Astrocyte (in vitro differentiated cells and primary cell): ENCODE results near the gene CDKL4. TPM values are rescaled to one million over a fixed set of nuclear protein-coding genes. Genes with fewer than 3 reads are reported as not detected.

Experiments used
- DNase-seq: peaks from one replicate; pipeline ENCODE4 v3.0.0-alpha.2; 2010; ENCODE audit warnings: low read depth
- FAIRE-seq: peaks from 2 replicates; lab custom pipeline; 2011; peaks lifted over from hg19 to GRCh38; lab: Jason Lieb, UNC
- H2AFZ ChIP-seq: 2 replicates; pipeline ENCODE4 v1.6.0; 2012; ENCODE audit warnings: low read depth, low read length, inconsistent platforms
- H3K27ac ChIP-seq: 2 replicates; pipeline ENCODE4 v1.5.1; 2011; ENCODE audit warnings: low read depth, low read length, inconsistent platforms
- H3K27me3 ChIP-seq: 2 replicates; pipeline ENCODE4 v1.6.0; 2011; ENCODE audit warnings: low read length, inconsistent platforms; ENCODE audit not compliant: insufficient read depth
- H3K36me3 ChIP-seq: 2 replicates; pipeline ENCODE4 v1.5.1; 2011; ENCODE audit warnings: low read length, inconsistent platforms; ENCODE audit not compliant: insufficient read depth
- H3K4me1 ChIP-seq: 2 replicates; pipeline ENCODE4 v1.5.1; 2011; ENCODE audit warnings: low read length, inconsistent platforms; ENCODE audit not compliant: insufficient read depth
- H3K4me2 ChIP-seq: 2 replicates; pipeline ENCODE4 v1.6.0; 2012; ENCODE audit warnings: low read length, inconsistent platforms
- H3K4me3 ChIP-seq: 2 replicates; pipeline ENCODE4 v1.5.1; 2011; ENCODE audit warnings: low read depth, mild to moderate bottlenecking, low read length, inconsistent platforms; ENCODE audit not compliant: insufficient read depth
- H3K79me2 ChIP-seq: 2 replicates; pipeline ENCODE4 v1.6.0; 2012; ENCODE audit warnings: mild to moderate bottlenecking, low read length, inconsistent platforms; ENCODE audit not compliant: insufficient read depth
- H3K9ac ChIP-seq: 2 replicates; pipeline ENCODE4 v1.6.0; 2012; ENCODE audit warnings: mild to moderate bottlenecking, low read length, inconsistent platforms
- H3K9me3 ChIP-seq: 2 replicates; pipeline ENCODE4 v1.5.1; 2012; ENCODE audit warnings: low read depth, mild to moderate bottlenecking, low read length, inconsistent platforms; ENCODE audit not compliant: insufficient read depth
- H4K20me1 ChIP-seq: 2 replicates; pipeline ENCODE4 v1.6.0; 2012; ENCODE audit warnings: low read length, inconsistent platforms; ENCODE audit not compliant: insufficient read depth
- H3K27ac Mint-ChIP-seq: one replicate; pipeline ENCODE4 v1.8.0; 2021; ENCODE audit warnings: mild to moderate bottlenecking, mixed read lengths; ENCODE audit not compliant: unreplicated experiment
- H3K27me3 Mint-ChIP-seq: one replicate; pipeline ENCODE4 v1.8.0; 2021; ENCODE audit warnings: low read depth, mixed read lengths; ENCODE audit not compliant: unreplicated experiment
- H3K36me3 Mint-ChIP-seq: one replicate; pipeline ENCODE4 v1.8.0; 2021; ENCODE audit warnings: low read depth, mixed read lengths; ENCODE audit not compliant: unreplicated experiment
- H3K4me1 Mint-ChIP-seq: one replicate; pipeline ENCODE4 v1.8.0; 2021; ENCODE audit warnings: low read depth, mixed read lengths; ENCODE audit not compliant: unreplicated experiment
- H3K4me3 Mint-ChIP-seq: one replicate; pipeline ENCODE4 v1.8.0; 2021; ENCODE audit warnings: mild to moderate bottlenecking, moderate library complexity, mixed read lengths; ENCODE audit not compliant: unreplicated experiment
- H3K9me3 Mint-ChIP-seq: one replicate; pipeline ENCODE4 v1.8.0; 2021; ENCODE audit warnings: mild to moderate bottlenecking, mixed read lengths; ENCODE audit not compliant: unreplicated experiment
- CTCF ChIP-seq: IDR thresholded peaks from 2 replicates; pipeline ENCODE4 v1.5.1; 2011; ENCODE audit warnings: low read depth, mild to moderate bottlenecking, inconsistent platforms, low read length, moderate library complexity; ENCODE audit not compliant: insufficient read depth
- EZH2 ChIP-seq: IDR thresholded peaks from 2 replicates; pipeline ENCODE4 v1.6.1; 2012; ENCODE audit warnings: mild to moderate bottlenecking, low read length, inconsistent platforms; ENCODE audit not compliant: insufficient read depth
- total RNA-seq: library from RNA; stranded (reverse); gene quantifications from 2 replicates; pipeline ENCODE4 v1.2.1, GENCODE V29; 2021

CDKL4 gene
- total RNA-seq, 1 donor from 2014 or later: 1.4 TPM

- Histone ChIP-seq H3K27ac (no peak overlapping the region), H3K79me2 (no peaks in the 10 kb centered on the region), H3K4me1 (no peaks in the 10 kb centered on the region), H3K9me3 (no peaks in the 10 kb centered on the region), H2AFZ (no peak overlapping the region), H3K9ac (no peak overlapping the region), H3K4me2 (no peak overlapping the region), H3K4me3 (no peak overlapping the region), H3K36me3 (no peaks in the 10 kb centered on the region), H4K20me1 (no peaks in the 10 kb centered on the region), H3K27me3 (no peaks in the 10 kb centered on the region)
- Mint-ChIP-seq H3K4me1 (peaks cover 6% of the 10 kb centered on the region), H3K36me3 (no peaks in the 10 kb centered on the region), H3K4me3 (no peak overlapping the region), H3K9me3 (peaks cover 2% of the 10 kb centered on the region), H3K27ac (no peak overlapping the region), H3K27me3 (no peaks in the 10 kb centered on the region)
- FAIRE-seq (no peak), DNase-seq (no peak)
- TF ChIP-seq CTCF: no peak
Observed at GRCh38 chr2:39136799-39137198, 107.0 kb downstream of the CDKL4 start.

GRCh38 chr2:39135690-39136259 lies 108.0 kb downstream of the CDKL4 start:
- H3K4me3 Mint-ChIP-seq: no peak overlapping the region
- Histone ChIP-seq H3K27me3 (no peaks in the 10 kb centered on the region), H4K20me1 (no peaks in the 10 kb centered on the region), H3K27ac (no peak overlapping the region), H3K36me3 (no peaks in the 10 kb centered on the region), H3K9me3 (no peaks in the 10 kb centered on the region), H3K9ac (no peak overlapping the region), H3K4me3 (no peak overlapping the region), H3K4me1 (no peaks in the 10 kb centered on the region), H3K79me2 (no peaks in the 10 kb centered on the region), H2AFZ (no peak overlapping the region), H3K4me2 (no peak overlapping the region)
- no peaks in the 10 kb centered on the region for H3K27me3 Mint-ChIP-seq
- peaks cover 2% of the 10 kb centered on the region for H3K9me3 Mint-ChIP-seq
- no peaks in the 10 kb centered on the region for H3K4me1 Mint-ChIP-seq
- DNase-seq: no peak
- FAIRE-seq: no peak
- no peaks in the 10 kb centered on the region for H3K36me3 Mint-ChIP-seq
- TF ChIP-seq CTCF (no peak), EZH2 (no peak)
- H3K27ac Mint-ChIP-seq: no peak overlapping the region

- H3K36me3 Mint-ChIP-seq: no peaks in the 10 kb centered on the region
- no peaks in the 10 kb centered on the region for H3K27me3 Mint-ChIP-seq
- no peak for FAIRE-seq
- Histone ChIP-seq H3K4me3 (no peak overlapping the region), H3K9me3 (no peaks in the 10 kb centered on the region), H3K27me3 (no peaks in the 10 kb centered on the region), H3K9ac (no peak overlapping the region), H3K36me3 (no peaks in the 10 kb centered on the region), H4K20me1 (no peaks in the 10 kb centered on the region), H3K79me2 (no peaks in the 10 kb centered on the region), H3K27ac (no peak overlapping the region), H3K4me2 (no peak overlapping the region), H2AFZ (no peak overlapping the region), H3K4me1 (no peaks in the 10 kb centered on the region)
- TF ChIP-seq EZH2: no peak
- no peak for TF ChIP-seq CTCF
- peaks cover 2% of the 10 kb centered on the region for H3K9me3 Mint-ChIP-seq
- no peak for DNase-seq
- no peak overlapping the region for H3K4me3 Mint-ChIP-seq
- no peak overlapping the region for H3K27ac Mint-ChIP-seq
- H3K4me1 Mint-ChIP-seq: no peaks in the 10 kb centered on the region
Observed at GRCh38 chr2:39133215-39133851, 110.4 kb downstream of the CDKL4 start.
